Endodermal cell (in vitro differentiated cells): ENCODE data around the gene SEMA3A. TPM values are rescaled to one million over a fixed set of nuclear protein-coding genes. Genes with fewer than 3 reads are reported as not detected.
A peak's percentile ranks its signal among the peaks of the same experiment; 100 is the strongest.

ENCODE experiments used
- DNase-seq: peaks from one replicate; pipeline ENCODE4 v3.0.0-alpha.2; 2017
- H3K27ac ChIP-seq: 2 replicates; pipeline ENCODE4 v1.5.1; 2013; ENCODE audit warnings: mild to moderate bottlenecking, low read depth, low read length, moderate library complexity
- H3K27me3 ChIP-seq: 2 replicates; pipeline ENCODE4 v1.6.1; 2013; ENCODE audit warnings: mild to moderate bottlenecking, low read length, moderate library complexity; ENCODE audit not compliant: insufficient read depth, control insufficient read depth, poor library complexity, severe bottlenecking
- H3K36me3 ChIP-seq: 2 replicates; pipeline ENCODE4 v1.7.0; 2013; ENCODE audit warnings: mild to moderate bottlenecking, low read length, moderate library complexity; ENCODE audit not compliant: control insufficient read depth, insufficient read depth
- H3K4me1 ChIP-seq: one replicate; pipeline ENCODE4 v1.7.0; 2013; ENCODE audit warnings: low read length; ENCODE audit not compliant: control insufficient read depth, insufficient read depth
- H3K4me3 ChIP-seq: 2 replicates; pipeline ENCODE4 v1.5.1; 2013; ENCODE audit warnings: mild to moderate bottlenecking, low read length, moderate library complexity
- H3K9ac ChIP-seq: 2 replicates; pipeline ENCODE4 v1.6.1; 2013; ENCODE audit warnings: mild to moderate bottlenecking, low read length, moderate library complexity; ENCODE audit not compliant: poor library complexity, severe bottlenecking; ENCODE audit errors: extremely low read depth
- H3K9me3 ChIP-seq: 2 replicates; pipeline ENCODE4 v1.6.1; 2013; ENCODE audit warnings: mild to moderate bottlenecking, low read length, moderate library complexity; ENCODE audit not compliant: control insufficient read depth
- H3K27ac Mint-ChIP-seq: 2 replicates; pipeline ENCODE4 v1.8.0; 2020; ENCODE audit warnings: mixed read lengths
- H3K27me3 Mint-ChIP-seq: 2 replicates; pipeline ENCODE4 v1.8.0; 2021; ENCODE audit warnings: mild to moderate bottlenecking, mixed read lengths; ENCODE audit not compliant: insufficient read depth
- H3K36me3 Mint-ChIP-seq: 2 replicates; pipeline ENCODE4 v1.8.0; 2020; ENCODE audit warnings: low read depth, mixed read lengths
- H3K4me1 Mint-ChIP-seq: 2 replicates; pipeline ENCODE4 v1.8.0; 2020; ENCODE audit warnings: mixed read lengths
- H3K4me3 Mint-ChIP-seq: 2 replicates; pipeline ENCODE4 v1.8.0; 2020; ENCODE audit warnings: mild to moderate bottlenecking, moderate library complexity, mixed read lengths
- H3K9me3 Mint-ChIP-seq: 2 replicates; pipeline ENCODE4 v1.8.0; 2020; ENCODE audit warnings: mild to moderate bottlenecking, mixed read lengths
- CTCF ChIP-seq: fragments of 200-600 bp; sonication (generic); conservative IDR thresholded peaks from 2 replicates; pipeline ENCODE4 v1.5.0; 2021; ENCODE audit warnings: antibody characterized with exemption, mild to moderate bottlenecking
- WGBS, 2 experiments: methylation state at CpG; one replicate each; pipeline versions ENCODE4 v1.1.5 to v1.1.7; 2013; ENCODE audit warnings: missing lambda C conversion rate in 2 of 2, mixed read lengths in 1 of 2; ENCODE audit not compliant: insufficient coverage in 1 of 2, insufficient read length in 1 of 2; 5-methylcytosine and 5-hydroxymethylcytosine counted together
- total RNA-seq, 2 donors: library from RNA; stranded (reverse); fragmentation: NEBNext Ultra II Directional in 1 of 2; extraction: Animal tissue kit (Norgen Biotek cat#: 25700) in 1 of 2; gene quantifications; 2 replicates in 1 of 2; 3 replicates in 1 of 2; pipeline ENCODE4 v1.2.1, GENCODE V29; 2021

SEMA3A gene
- total RNA-seq, 2 donors from 2014 or later = 43.5 to 72.8 TPM

- no peaks in the 10 kb centered on the region for H3K4me1 ChIP-seq
- Mint-ChIP-seq H3K9me3 (no peaks in the 10 kb centered on the region), H3K27me3 (no peaks in the 10 kb centered on the region), H3K4me3 (no peak overlapping the region), H3K27ac (no peak overlapping the region), H3K4me1 (no peaks in the 10 kb centered on the region), H3K36me3 (peaks cover 27% of the 10 kb centered on the region)
- no peaks in the 10 kb centered on the region for H3K9me3 ChIP-seq
- H3K36me3 ChIP-seq = peaks cover 52% of the 10 kb centered on the region
- H3K4me3 ChIP-seq = no peak overlapping the region
- H3K27ac ChIP-seq = no peak overlapping the region
- TF ChIP-seq CTCF = no peak
- H3K9ac ChIP-seq = no peak overlapping the region
- no peak for DNase-seq
- no peaks in the 10 kb centered on the region for H3K27me3 ChIP-seq
Observed at GRCh38 chr7:83964318-83964717, 230.3 kb downstream of the SEMA3A start.

GRCh38 chr7:83957333-83957732, 237.3 kb downstream of the SEMA3A start:
- Mint-ChIP-seq H3K27ac (no peak overlapping the region), H3K9me3 (no peaks in the 10 kb centered on the region), H3K27me3 (no peaks in the 10 kb centered on the region), H3K36me3 (peaks cover 16% of the 10 kb centered on the region), H3K4me3 (no peak overlapping the region), H3K4me1 (peaks cover 4% of the 10 kb centered on the region)
- 62% methylated on average over 3 of the region's 3 CpGs; no CpG with 5 or more reads in 1 of the 2 experiments for WGBS, 2 experiments
- no peaks in the 10 kb centered on the region for H3K4me1 ChIP-seq
- no peaks in the 10 kb centered on the region for H3K27me3 ChIP-seq
- no peaks in the 10 kb centered on the region for H3K9me3 ChIP-seq
- TF ChIP-seq CTCF = no peak
- DNase-seq = no peak
- peaks cover 29% of the 10 kb centered on the region for H3K36me3 ChIP-seq
- H3K4me3 ChIP-seq = no peak overlapping the region
- no peak overlapping the region for H3K27ac ChIP-seq
- H3K9ac ChIP-seq = no peak overlapping the region

- Histone ChIP-seq H3K4me3 (no peak overlapping the region), H3K27ac (no peak overlapping the region), H3K36me3 (peaks cover 24% of the 10 kb centered on the region), H3K4me1 (no peaks in the 10 kb centered on the region), H3K27me3 (no peaks in the 10 kb centered on the region), H3K9ac (no peak overlapping the region), H3K9me3 (no peaks in the 10 kb centered on the region)
- Mint-ChIP-seq H3K4me3 (no peak overlapping the region), H3K27me3 (no peaks in the 10 kb centered on the region), H3K4me1 (peaks cover 4% of the 10 kb centered on the region), H3K36me3 (peaks cover 10% of the 10 kb centered on the region), H3K27ac (peak overlapping the region; percentile 13), H3K9me3 (no peaks in the 10 kb centered on the region)
- WGBS, 2 experiments = 88 to 92% methylated on average over 2 of the region's 2 CpGs
- no peak for DNase-seq
- no peak for TF ChIP-seq CTCF
Observed at GRCh38 chr7:83956104-83956503, 238.5 kb downstream of the SEMA3A start.
